Measurements from ENCODE around the gene PCNX3. TPM values are rescaled to one million over a fixed set of nuclear protein-coding genes. Genes with fewer than 3 reads are reported as not detected.

Gene PCNX3
- polyA plus RNA-seq, 2 donors = 15.0 to 16.1 TPM

DNA sequence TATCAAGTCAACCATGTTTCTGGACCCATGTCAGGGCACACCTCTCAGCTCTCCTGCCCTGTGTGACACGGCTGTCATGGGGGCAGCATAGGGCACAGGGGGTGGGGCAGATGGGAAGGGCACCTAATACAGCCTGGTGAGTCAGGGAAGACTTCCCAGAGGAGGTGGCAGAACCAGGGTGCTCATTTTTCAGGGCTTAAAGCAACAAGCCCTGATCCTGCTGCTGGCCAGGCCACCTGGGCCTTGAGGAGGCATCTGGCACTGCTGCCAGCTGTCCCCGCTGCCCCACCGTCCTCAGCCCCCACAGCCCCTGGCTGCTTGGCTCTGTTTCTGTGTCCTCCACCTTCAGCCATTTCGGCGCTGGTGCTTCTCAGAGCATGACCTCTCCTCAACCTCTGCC is 5.9 kb upstream of the PCNX3 start:
- Histone ChIP-seq H3K4me1 (ENCODE audit: control insufficient read depth in 2 of 2, insufficient read depth in 2 of 2, low read length in 1 of 2) (peaks cover 18 to 32% of the 10 kb centered on the region in 2 donors), H3K4me3 (ENCODE audit: low read depth in 1 of 2, low read length in 2 of 2) (no peak overlapping the region), H3K27me3 (ENCODE audit: control insufficient read depth in 1 of 2, insufficient read depth in 2 of 2, low read length in 2 of 2) (no peaks in the 10 kb centered on the region), H3K27ac (ENCODE audit: low read depth in 2 of 2, low read length in 1 of 2) (peak overlapping the region in 1 of 2 donors; percentile 47), H3K36me3 (ENCODE audit: control insufficient read depth in 2 of 2, insufficient read depth in 2 of 2, low read length in 1 of 2) (peaks cover 6 to 22% of the 10 kb centered on the region in 2 donors), H3K9me3 (ENCODE audit: control insufficient read depth in 2 of 2, insufficient read depth in 1 of 2, low read depth in 1 of 2, low read length in 1 of 2) (no peaks in the 10 kb centered on the region)
- 75 to 87% methylated on average over 3 to 5 of the region's 5 CpGs for WGBS, 2 donors

DNA sequence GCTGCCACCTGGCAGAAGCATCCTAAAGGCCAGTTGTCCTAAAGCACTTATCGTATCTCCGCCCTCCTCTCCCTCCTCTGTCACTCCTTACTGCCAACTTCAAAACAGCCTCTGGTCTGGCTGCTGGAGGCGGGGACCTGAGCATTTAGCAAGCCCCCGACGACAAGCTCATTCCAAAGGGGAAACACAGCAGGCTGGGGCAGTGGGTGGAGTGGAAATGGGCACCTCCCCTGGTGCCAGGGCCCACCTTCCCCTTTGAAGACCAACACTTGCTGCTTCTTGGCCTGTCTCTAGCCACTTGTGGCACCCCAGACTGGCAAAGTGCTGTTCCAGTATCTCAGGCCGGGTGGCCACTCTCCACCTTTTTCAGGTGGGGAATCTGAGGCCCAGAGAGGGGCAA is 5.2 kb upstream of the PCNX3 start:
- Histone ChIP-seq H3K4me3 (ENCODE audit: low read depth in 1 of 2, low read length in 2 of 2) (no peak overlapping the region), H3K9me3 (ENCODE audit: control insufficient read depth in 2 of 2, insufficient read depth in 1 of 2, low read depth in 1 of 2, low read length in 1 of 2) (no peaks in the 10 kb centered on the region), H3K36me3 (ENCODE audit: control insufficient read depth in 2 of 2, insufficient read depth in 2 of 2, low read length in 1 of 2) (peaks cover 3 to 15% of the 10 kb centered on the region in 2 donors), H3K27me3 (ENCODE audit: control insufficient read depth in 1 of 2, insufficient read depth in 2 of 2, low read length in 2 of 2) (no peaks in the 10 kb centered on the region), H3K27ac (ENCODE audit: low read depth in 2 of 2, low read length in 1 of 2) (peak overlapping the region; percentile 8 to 62), H3K4me1 (ENCODE audit: control insufficient read depth in 2 of 2, insufficient read depth in 2 of 2, low read length in 1 of 2) (peaks cover 18 to 32% of the 10 kb centered on the region in 2 donors)
- WGBS, 2 donors = 56 to 59% methylated on average over 6 of the region's 6 CpGs

DNA sequence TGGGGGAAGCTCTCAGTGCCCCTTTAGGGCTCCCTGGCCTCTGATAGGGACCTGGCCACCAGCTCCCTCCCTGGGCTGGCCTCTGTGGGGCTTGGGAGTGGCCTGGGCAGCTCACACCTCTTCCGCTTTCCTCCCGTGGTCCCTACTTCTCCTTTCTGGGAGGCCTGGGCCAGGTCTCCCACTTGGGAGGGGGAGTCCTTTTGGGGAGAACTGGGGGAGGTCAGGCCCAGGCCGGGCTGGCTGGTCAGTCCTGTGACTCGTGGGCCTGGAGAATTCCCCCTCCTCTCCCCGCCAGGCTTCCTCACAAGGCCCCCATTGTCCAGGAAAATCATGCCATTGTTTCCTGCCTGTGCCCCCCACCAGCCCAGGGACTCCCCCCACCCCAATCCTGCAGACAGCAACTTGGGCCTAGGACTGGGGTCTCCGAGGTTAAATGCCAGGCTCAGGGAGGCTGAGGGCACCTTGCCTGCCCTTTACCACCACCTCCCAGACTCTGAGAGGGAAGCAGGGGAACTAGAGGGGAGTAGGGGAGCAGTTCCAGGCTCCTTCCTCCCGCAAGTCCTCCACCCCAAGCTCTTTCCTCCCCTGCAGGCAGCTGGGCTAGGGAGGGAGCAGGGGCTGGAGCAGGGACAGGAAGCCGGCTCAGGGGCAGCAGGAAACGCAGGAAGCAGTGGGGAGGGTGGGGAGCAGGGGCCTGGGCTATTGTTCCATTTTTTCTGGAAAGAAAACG is 4.4 kb upstream of the PCNX3 start:
- Histone ChIP-seq H3K27ac (ENCODE audit: low read depth in 2 of 2, low read length in 1 of 2) (peak overlapping the region; percentile 49 to 62), H3K9me3 (ENCODE audit: control insufficient read depth in 2 of 2, insufficient read depth in 1 of 2, low read depth in 1 of 2, low read length in 1 of 2) (no peaks in the 10 kb centered on the region), H3K27me3 (ENCODE audit: control insufficient read depth in 1 of 2, insufficient read depth in 2 of 2, low read length in 2 of 2) (no peaks in the 10 kb centered on the region), H3K4me1 (ENCODE audit: control insufficient read depth in 2 of 2, insufficient read depth in 2 of 2, low read length in 1 of 2) (peaks cover 18 to 32% of the 10 kb centered on the region in 2 donors), H3K36me3 (ENCODE audit: control insufficient read depth in 2 of 2, insufficient read depth in 2 of 2, low read length in 1 of 2) (peaks cover 3 to 8% of the 10 kb centered on the region in 2 donors), H3K4me3 (ENCODE audit: low read depth in 1 of 2, low read length in 2 of 2) (no peak overlapping the region)
- WGBS, 2 donors = 44 to 54% methylated on average over 8 to 10 of the region's 10 CpGs

DNA sequence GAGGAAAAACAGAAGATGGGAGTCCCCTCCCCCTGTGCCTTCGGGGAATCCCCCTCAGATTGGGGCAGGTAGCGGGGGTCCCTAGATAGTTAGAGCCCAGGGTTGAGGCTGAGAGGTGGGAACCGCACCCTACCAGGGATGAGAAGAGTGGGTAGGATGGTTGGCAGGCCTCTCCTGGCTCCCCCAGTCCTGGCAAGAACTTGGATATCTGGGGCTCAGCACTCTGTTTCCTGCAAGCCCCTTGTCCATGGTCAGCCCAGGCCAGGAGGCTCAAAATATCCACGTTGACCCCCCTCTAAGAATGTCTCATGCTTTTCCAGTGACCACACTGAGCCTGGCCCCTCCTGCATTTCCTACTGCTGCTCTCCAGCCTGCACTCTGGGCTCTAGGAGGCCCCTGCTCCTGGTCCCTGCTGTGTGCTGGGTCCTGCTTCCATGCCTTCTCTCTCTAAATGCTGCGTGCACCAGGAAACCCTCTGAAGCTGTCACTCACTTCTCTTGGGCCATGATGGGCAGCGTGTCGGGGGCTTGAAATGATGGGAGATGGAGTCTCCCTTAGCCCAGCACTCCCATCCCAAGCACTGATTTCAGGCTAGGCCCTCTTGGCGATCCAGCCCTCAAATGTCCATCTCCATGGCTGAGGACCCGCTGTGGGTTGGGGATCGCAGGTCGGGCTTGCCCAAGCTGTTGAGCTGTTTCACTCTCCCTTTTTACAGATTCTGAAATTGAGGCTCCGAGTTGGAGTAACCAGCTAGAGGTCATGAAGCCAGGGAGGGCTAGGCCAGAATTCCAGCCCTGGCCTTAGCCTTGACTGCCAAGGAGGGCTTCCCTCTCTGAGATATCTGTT is 3.6 kb upstream of the PCNX3 start:
- peaks cover 18 to 33% of the 10 kb centered on the region in 2 donors for H3K4me1 ChIP-seq (ENCODE audit: control insufficient read depth in 2 of 2, insufficient read depth in 2 of 2, low read length in 1 of 2)
- H3K27ac ChIP-seq (ENCODE audit: low read depth in 2 of 2, low read length in 1 of 2) = peak overlapping the region; percentile 14 to 62
- peaks cover 3 to 8% of the 10 kb centered on the region in 2 donors for H3K36me3 ChIP-seq (ENCODE audit: control insufficient read depth in 2 of 2, insufficient read depth in 2 of 2, low read length in 1 of 2)
- H3K4me3 ChIP-seq (ENCODE audit: low read depth in 1 of 2, low read length in 2 of 2) = peak overlapping the region in 1 of 2 donors; percentile 7
- H3K27me3 ChIP-seq (ENCODE audit: control insufficient read depth in 1 of 2, insufficient read depth in 2 of 2, low read length in 2 of 2) = no peaks in the 10 kb centered on the region
- 66 to 72% methylated on average over 12 of the region's 12 CpGs for WGBS, 2 donors
- H3K9me3 ChIP-seq (ENCODE audit: control insufficient read depth in 2 of 2, insufficient read depth in 1 of 2, low read depth in 1 of 2, low read length in 1 of 2) = no peaks in the 10 kb centered on the region

DNA sequence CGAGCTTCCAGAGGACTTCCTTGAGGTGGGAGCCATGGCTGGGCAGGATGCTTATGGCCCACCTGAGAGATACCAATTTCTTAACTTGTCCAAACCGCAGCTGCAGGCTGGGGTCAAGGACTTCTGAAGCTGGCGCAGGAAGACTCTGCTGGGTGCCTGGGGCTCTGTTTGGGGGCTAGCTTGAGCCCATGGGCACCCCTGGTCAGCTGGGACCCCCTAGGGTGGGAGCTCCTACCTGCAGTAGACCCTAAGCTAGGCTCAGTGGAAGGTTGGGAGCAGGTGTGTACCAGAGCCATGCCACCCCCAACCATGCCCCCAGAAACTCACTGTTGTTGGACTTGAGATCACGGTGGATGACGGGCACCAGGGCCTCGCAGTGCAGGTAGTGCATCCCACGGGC is 2.9 kb upstream of the PCNX3 start:
- WGBS, 2 donors = 52 to 63% methylated on average over 7 of the region's 7 CpGs
- H3K27ac ChIP-seq (ENCODE audit: low read depth in 2 of 2, low read length in 1 of 2) = peak overlapping the region; percentile 95 to 99
- H3K36me3 ChIP-seq (ENCODE audit: control insufficient read depth in 2 of 2, insufficient read depth in 2 of 2, low read length in 1 of 2) = peaks cover 3 to 10% of the 10 kb centered on the region in 2 donors
- H3K9me3 ChIP-seq (ENCODE audit: control insufficient read depth in 2 of 2, insufficient read depth in 1 of 2, low read depth in 1 of 2, low read length in 1 of 2) = no peaks in the 10 kb centered on the region
- no peaks in the 10 kb centered on the region for H3K27me3 ChIP-seq (ENCODE audit: control insufficient read depth in 1 of 2, insufficient read depth in 2 of 2, low read length in 2 of 2)
- H3K4me3 ChIP-seq (ENCODE audit: low read depth in 1 of 2, low read length in 2 of 2) = peak overlapping the region; percentile 70
- peaks cover 12 to 28% of the 10 kb centered on the region in 2 donors for H3K4me1 ChIP-seq (ENCODE audit: control insufficient read depth in 2 of 2, insufficient read depth in 2 of 2, low read length in 1 of 2)

DNA sequence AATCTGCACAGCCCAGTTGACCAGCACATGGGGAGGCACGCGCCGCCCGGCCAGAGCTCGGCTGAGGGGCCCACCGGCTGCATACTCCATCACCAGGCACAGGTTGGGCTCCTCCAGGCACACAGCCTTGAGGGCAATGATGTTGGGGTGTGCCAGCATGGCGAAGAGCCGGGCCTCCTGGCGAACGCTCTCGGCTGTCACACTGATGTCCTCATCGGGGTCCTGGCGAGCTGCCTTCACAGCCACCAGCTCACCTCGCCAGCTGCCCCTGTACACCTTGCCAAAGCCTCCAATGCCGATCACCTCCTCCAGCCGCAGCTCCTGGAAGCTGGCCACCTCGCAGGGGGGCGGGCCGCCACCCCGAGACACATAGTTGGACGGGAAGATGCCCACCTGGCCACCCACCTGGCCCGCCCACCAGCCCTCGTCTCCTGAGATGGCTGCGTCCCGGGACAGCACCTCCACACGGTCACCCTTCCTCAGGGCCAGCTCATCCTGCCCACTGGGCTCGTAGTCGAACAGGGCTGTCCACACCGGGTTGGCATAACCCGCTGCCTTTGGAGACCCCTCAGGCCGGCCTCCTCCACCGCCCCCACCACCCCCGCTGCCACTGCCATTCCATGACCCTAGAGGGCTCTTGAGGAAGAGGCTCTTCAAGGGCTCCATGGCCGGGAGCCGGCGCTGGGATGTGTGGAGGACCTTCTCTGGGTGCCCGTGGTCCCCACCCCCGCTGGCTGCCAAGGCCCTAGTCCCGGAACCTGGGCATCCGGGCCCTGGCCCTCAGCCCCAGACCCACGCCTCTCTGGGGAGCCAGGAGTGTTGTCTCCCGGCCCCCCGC is 2.3 kb upstream of the PCNX3 start:
- WGBS, 2 donors = 13 to 16% methylated on average over 35 to 43 of the region's 43 CpGs
- no peaks in the 10 kb centered on the region for H3K27me3 ChIP-seq (ENCODE audit: control insufficient read depth in 1 of 2, insufficient read depth in 2 of 2, low read length in 2 of 2)
- H3K27ac ChIP-seq (ENCODE audit: low read depth in 2 of 2, low read length in 1 of 2) = peak overlapping the region; percentile 95 to 99
- peaks cover 11 to 26% of the 10 kb centered on the region in 2 donors for H3K4me1 ChIP-seq (ENCODE audit: control insufficient read depth in 2 of 2, insufficient read depth in 2 of 2, low read length in 1 of 2)
- peak overlapping the region; percentile 70 for H3K4me3 ChIP-seq (ENCODE audit: low read depth in 1 of 2, low read length in 2 of 2)
- H3K9me3 ChIP-seq (ENCODE audit: control insufficient read depth in 2 of 2, insufficient read depth in 1 of 2, low read depth in 1 of 2, low read length in 1 of 2) = no peaks in the 10 kb centered on the region
- H3K36me3 ChIP-seq (ENCODE audit: control insufficient read depth in 2 of 2, insufficient read depth in 2 of 2, low read length in 1 of 2) = peaks cover 0 to 13% of the 10 kb centered on the region in 2 donors

DNA sequence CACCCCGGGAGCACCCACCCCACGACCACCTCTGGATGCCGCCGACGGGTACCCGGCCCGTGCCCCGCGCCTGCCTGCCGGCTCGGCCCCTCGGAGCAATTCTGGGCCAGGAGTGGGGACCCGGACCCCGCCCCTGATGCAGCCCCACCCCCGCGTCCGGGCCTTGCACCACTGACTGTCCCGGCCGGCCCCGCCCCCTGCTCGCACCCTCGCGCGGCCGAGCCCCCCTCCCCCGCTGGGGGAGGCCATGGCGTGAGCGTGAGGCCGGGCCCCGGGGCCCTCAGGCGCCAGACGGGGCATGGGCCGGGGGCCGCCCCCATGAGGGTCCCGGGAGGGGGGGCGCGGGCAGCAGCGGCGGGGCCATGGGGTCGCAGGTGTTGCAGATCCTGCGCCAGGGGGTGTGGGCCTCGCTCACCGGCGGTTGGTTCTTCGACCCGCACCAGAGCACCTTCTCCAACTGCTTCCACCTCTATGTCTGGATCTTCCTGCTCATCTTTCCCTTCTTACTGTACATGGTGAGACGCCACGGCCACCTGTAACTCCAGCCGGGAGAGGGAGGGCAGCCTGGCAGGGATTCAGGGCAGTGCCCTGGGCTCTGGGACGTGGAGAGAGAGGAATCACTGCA is 486 bp downstream of the PCNX3 start:
- Histone ChIP-seq H3K36me3 (ENCODE audit: control insufficient read depth in 2 of 2, insufficient read depth in 2 of 2, low read length in 1 of 2) (peaks cover under 1 to 37% of the 10 kb centered on the region in 2 donors), H3K27ac (ENCODE audit: low read depth in 2 of 2, low read length in 1 of 2) (peak overlapping the region; percentile 94 to 96), H3K4me3 (ENCODE audit: low read depth in 1 of 2, low read length in 2 of 2) (peak overlapping the region; percentile 74 to 90)

DNA sequence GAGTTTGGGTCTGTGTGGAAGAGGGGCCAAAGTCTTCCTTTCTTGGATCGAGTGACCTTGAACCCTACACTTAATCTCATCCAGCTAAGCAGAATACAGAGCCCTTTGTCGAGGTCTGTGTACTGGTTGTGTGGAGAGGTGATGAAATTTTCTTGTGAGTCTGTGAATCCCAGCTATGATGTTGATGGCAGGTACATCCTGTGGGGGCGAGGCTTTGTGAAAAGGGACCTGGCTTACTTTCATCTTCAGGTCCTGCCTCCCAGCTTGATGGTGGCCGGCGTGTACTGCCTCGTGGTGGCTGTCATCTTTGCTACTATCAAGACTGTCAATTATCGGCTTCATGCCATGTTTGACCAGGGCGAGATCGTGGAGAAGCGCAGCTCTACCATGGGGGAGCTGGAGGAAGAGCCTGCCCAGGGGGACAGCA is 1.0 kb downstream of the PCNX3 start:
- Histone ChIP-seq H3K4me3 (ENCODE audit: low read depth in 1 of 2, low read length in 2 of 2) (peak overlapping the region; percentile 74 to 90), H3K27ac (ENCODE audit: low read depth in 2 of 2, low read length in 1 of 2) (peak overlapping the region; percentile 94 to 96), H3K27me3 (ENCODE audit: control insufficient read depth in 1 of 2, insufficient read depth in 2 of 2, low read length in 2 of 2) (no peaks in the 10 kb centered on the region), H3K4me1 (ENCODE audit: control insufficient read depth in 2 of 2, insufficient read depth in 2 of 2, low read length in 1 of 2) (peaks cover 11 to 22% of the 10 kb centered on the region in 2 donors), H3K36me3 (ENCODE audit: control insufficient read depth in 2 of 2, insufficient read depth in 2 of 2, low read length in 1 of 2) (peaks cover 3 to 41% of the 10 kb centered on the region in 2 donors), H3K9me3 (ENCODE audit: control insufficient read depth in 2 of 2, insufficient read depth in 1 of 2, low read depth in 1 of 2, low read length in 1 of 2) (no peaks in the 10 kb centered on the region)
- WGBS, 2 donors = 41 to 59% methylated on average over 10 of the region's 10 CpGs

More for the DNA sequence above, 486 bp downstream of the PCNX3 start:
- H3K4me1 ChIP-seq (ENCODE audit: control insufficient read depth in 2 of 2, insufficient read depth in 2 of 2, low read length in 1 of 2) = peaks cover 11 to 22% of the 10 kb centered on the region in 2 donors
- H3K9me3 ChIP-seq (ENCODE audit: control insufficient read depth in 2 of 2, insufficient read depth in 1 of 2, low read depth in 1 of 2, low read length in 1 of 2) = no peaks in the 10 kb centered on the region
- 1% methylated on average over 32 to 50 of the region's 50 CpGs for WGBS, 2 donors
- no peaks in the 10 kb centered on the region for H3K27me3 ChIP-seq (ENCODE audit: control insufficient read depth in 1 of 2, insufficient read depth in 2 of 2, low read length in 2 of 2)
